Mucosa of rectum (tissue), 2 donors: ENCODE measurements around the gene MSANTD1.

Experiments used
- H3K27ac ChIP-seq, 2 donors: one replicate each; pipeline ENCODE4 v1.7.0; 2013; ENCODE audit warnings: inconsistent platforms in 2 of 2, low read depth in 2 of 2, low read length in 2 of 2
- H3K27me3 ChIP-seq, 2 donors: one replicate each; pipeline ENCODE4 v1.7.0; 2013; ENCODE audit warnings: low read length in 2 of 2; ENCODE audit not compliant: control insufficient read depth in 2 of 2, insufficient read depth in 2 of 2
- H3K36me3 ChIP-seq, 2 donors: one replicate each; pipeline ENCODE4 v1.7.0; 2013; ENCODE audit warnings: low read length in 2 of 2; ENCODE audit not compliant: control insufficient read depth in 2 of 2, insufficient read depth in 2 of 2
- H3K4me1 ChIP-seq, 2 donors: one replicate each; pipeline ENCODE4 v1.7.0; 2013; ENCODE audit warnings: low read length in 2 of 2, mild to moderate bottlenecking in 1 of 2; ENCODE audit not compliant: control insufficient read depth in 2 of 2, insufficient read depth in 2 of 2
- H3K4me3 ChIP-seq, 2 donors: one replicate each; pipeline ENCODE4 v1.7.0; 2013; ENCODE audit warnings: low read length in 2 of 2
- H3K9ac ChIP-seq, 2 donors: one replicate each; pipeline ENCODE4 v1.7.0; 2013; ENCODE audit warnings: low read length in 2 of 2, low read depth in 1 of 2, mild to moderate bottlenecking in 1 of 2
- H3K9me3 ChIP-seq, 2 donors: one replicate each; pipeline ENCODE4 v1.7.0; 2013; ENCODE audit warnings: low read length in 2 of 2; ENCODE audit not compliant: control insufficient read depth in 2 of 2
- donor health status: healthy.
- donor health status: Normal muscosa, but diverticular disease.

The MSANTD1 gene

GRCh38 chr4:3217266-3217665, 31.7 kb upstream of the MSANTD1 start:
- no peaks in the 10 kb centered on the region for H3K9me3 ChIP-seq
- H3K27me3 ChIP-seq, result no peaks in the 10 kb centered on the region
- peaks cover 71 to 92% of the 10 kb centered on the region in 2 donors for H3K36me3 ChIP-seq
- no peak overlapping the region for H3K9ac ChIP-seq
- H3K4me3 ChIP-seq, result no peak overlapping the region
- no peak overlapping the region for H3K27ac ChIP-seq
- no peaks in the 10 kb centered on the region for H3K4me1 ChIP-seq

GRCh38 chr4:3217771-3218170, 31.2 kb upstream of the MSANTD1 start:
- Histone ChIP-seq H3K27ac (no peak overlapping the region), H3K4me1 (no peaks in the 10 kb centered on the region), H3K4me3 (no peak overlapping the region), H3K27me3 (no peaks in the 10 kb centered on the region), H3K9me3 (no peaks in the 10 kb centered on the region), H3K9ac (no peak overlapping the region), H3K36me3 (peaks cover 70 to 91% of the 10 kb centered on the region in 2 donors)

GRCh38 chr4:3218824-3219760, 29.9 kb upstream of the MSANTD1 start:
- H3K27ac ChIP-seq, result no peak overlapping the region
- H3K36me3 ChIP-seq, result peaks cover 70 to 91% of the 10 kb centered on the region in 2 donors

GRCh38 chr4:3219761-3220475, 29.0 kb upstream of the MSANTD1 start:
- no peak overlapping the region for H3K9ac ChIP-seq
- peaks cover 73 to 93% of the 10 kb centered on the region in 2 donors for H3K36me3 ChIP-seq
- no peaks in the 10 kb centered on the region for H3K9me3 ChIP-seq
- no peak overlapping the region for H3K4me3 ChIP-seq
- no peaks in the 10 kb centered on the region for H3K4me1 ChIP-seq
- H3K27ac ChIP-seq, result no peak overlapping the region
- H3K27me3 ChIP-seq, result no peaks in the 10 kb centered on the region

More at GRCh38 chr4:3218824-3219760, 29.9 kb upstream of the MSANTD1 start:
- H3K4me1 ChIP-seq, result no peaks in the 10 kb centered on the region
- H3K4me3 ChIP-seq, result no peak overlapping the region
- H3K9me3 ChIP-seq, result no peaks in the 10 kb centered on the region
- no peaks in the 10 kb centered on the region for H3K27me3 ChIP-seq
- H3K9ac ChIP-seq, result no peak overlapping the region

GRCh38 chr4:3220476-3221183, 28.3 kb upstream of the MSANTD1 start:
- Histone ChIP-seq H3K9ac (no peak overlapping the region), H3K4me3 (no peak overlapping the region), H3K9me3 (no peaks in the 10 kb centered on the region), H3K27ac (no peak overlapping the region), H3K27me3 (no peaks in the 10 kb centered on the region), H3K4me1 (peaks cover 0 to 5% of the 10 kb centered on the region in 2 donors), H3K36me3 (peaks cover 70 to 93% of the 10 kb centered on the region in 2 donors)

GRCh38 chr4:3221184-3221494, 27.8 kb upstream of the MSANTD1 start:
- H3K27ac ChIP-seq, result no peak overlapping the region
- H3K27me3 ChIP-seq, result no peaks in the 10 kb centered on the region
- no peak overlapping the region for H3K4me3 ChIP-seq
- H3K36me3 ChIP-seq, result peaks cover 70 to 91% of the 10 kb centered on the region in 2 donors
- no peak overlapping the region for H3K9ac ChIP-seq
- H3K9me3 ChIP-seq, result no peaks in the 10 kb centered on the region
- peaks cover 0 to 5% of the 10 kb centered on the region in 2 donors for H3K4me1 ChIP-seq

GRCh38 chr4:3221996-3222395, 27.0 kb upstream of the MSANTD1 start:
- Histone ChIP-seq H3K27me3 (no peaks in the 10 kb centered on the region), H3K27ac (no peak overlapping the region), H3K9me3 (no peaks in the 10 kb centered on the region), H3K36me3 (peaks cover 68 to 89% of the 10 kb centered on the region in 2 donors), H3K4me1 (peaks cover 0 to 5% of the 10 kb centered on the region in 2 donors), H3K4me3 (no peak overlapping the region), H3K9ac (no peak overlapping the region)

GRCh38 chr4:3223346-3223745, 25.6 kb upstream of the MSANTD1 start:
- peaks cover 63 to 83% of the 10 kb centered on the region in 2 donors for H3K36me3 ChIP-seq

GRCh38 chr4:3223956-3224748, 24.8 kb upstream of the MSANTD1 start:
- H3K27me3 ChIP-seq, result no peaks in the 10 kb centered on the region
- H3K9ac ChIP-seq, result no peak overlapping the region
- peak overlapping the region in 1 of 2 donors; percentile 35 for H3K27ac ChIP-seq
- H3K4me1 ChIP-seq, result peaks cover 0 to 5% of the 10 kb centered on the region in 2 donors
- peaks cover 68 to 83% of the 10 kb centered on the region in 2 donors for H3K36me3 ChIP-seq
- H3K9me3 ChIP-seq, result no peaks in the 10 kb centered on the region
- no peak overlapping the region for H3K4me3 ChIP-seq

More at GRCh38 chr4:3223346-3223745, 25.6 kb upstream of the MSANTD1 start:
- H3K27me3 ChIP-seq, result no peaks in the 10 kb centered on the region
- no peak overlapping the region for H3K4me3 ChIP-seq
- peaks cover 0 to 5% of the 10 kb centered on the region in 2 donors for H3K4me1 ChIP-seq
- no peaks in the 10 kb centered on the region for H3K9me3 ChIP-seq
- no peak overlapping the region for H3K9ac ChIP-seq
- no peak overlapping the region for H3K27ac ChIP-seq
